IPS-11a (cell line): ENCODE measurements around the gene DHX9.
"Not testable (repeated sequence)": the region's sequence is repeated elsewhere in the genome, so short reads cannot be mapped to it uniquely, and the experiment has no call there.

ENCODE experiments used
- H3K4me3 ChIP-seq: one replicate; pipeline ENCODE4 v1.5.1; 2013; ENCODE audit warnings: low read depth, low read length, control low read depth

DHX9 gene

DNA sequence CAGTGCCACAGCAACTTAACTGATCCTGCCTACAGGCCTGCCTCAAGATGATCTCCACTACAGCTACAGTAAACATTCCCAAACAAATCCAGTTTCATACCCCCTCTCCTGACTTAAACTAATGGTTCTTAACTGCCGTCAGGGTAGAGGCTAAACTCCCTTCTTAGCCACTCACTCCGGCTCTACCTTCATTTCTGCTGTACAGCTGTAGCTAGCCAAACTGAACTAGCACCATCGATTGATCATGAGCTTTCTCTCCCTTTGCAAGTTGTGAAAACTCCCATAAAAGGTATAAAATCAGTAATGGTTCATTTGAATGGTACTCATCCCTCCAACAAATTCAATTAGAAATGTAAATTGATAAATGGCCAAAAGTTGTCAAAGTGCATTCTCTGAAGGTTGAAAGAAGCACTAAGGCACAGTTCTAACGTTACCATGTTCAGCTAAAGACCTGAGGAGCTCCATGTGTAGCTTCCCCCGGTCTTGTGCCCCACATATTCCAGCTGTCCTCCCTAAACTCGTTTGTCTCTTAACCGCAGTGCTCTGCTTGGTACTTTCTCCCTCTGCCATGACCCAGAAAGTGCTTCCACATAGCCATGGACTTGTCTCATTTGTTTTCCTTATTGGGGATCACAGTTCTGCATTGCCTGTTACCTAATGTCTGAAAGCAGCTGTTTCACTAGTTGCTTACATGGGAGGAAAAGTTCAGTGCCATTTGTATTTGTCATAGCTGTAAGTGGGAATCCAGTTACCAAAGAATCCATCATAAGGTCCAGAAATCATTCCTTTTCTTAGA is 49.8 kb downstream of the DHX9 start:
- H3K4me3 ChIP-seq, result no peak overlapping the region

DNA sequence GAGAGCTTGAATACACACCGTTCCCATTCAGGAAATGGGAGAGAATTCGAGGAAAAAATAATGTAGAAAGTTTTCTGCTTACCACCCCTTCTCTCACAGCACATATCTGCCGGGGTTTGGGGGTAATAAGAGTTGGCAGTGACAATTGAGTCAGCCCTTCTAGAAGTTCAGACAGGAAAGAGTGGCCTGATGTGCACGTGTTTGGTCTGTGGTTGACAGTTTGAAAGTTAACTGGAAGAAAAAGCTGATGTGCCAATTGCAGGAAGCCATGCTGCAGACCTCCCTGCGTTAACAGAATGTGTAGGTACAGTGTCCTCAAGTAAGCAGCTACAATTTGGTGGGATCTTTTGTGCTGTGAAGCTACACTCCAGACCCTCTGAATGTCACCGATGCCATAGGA is 50.9 kb downstream of the DHX9 start:
- no peak overlapping the region for H3K4me3 ChIP-seq

DNA sequence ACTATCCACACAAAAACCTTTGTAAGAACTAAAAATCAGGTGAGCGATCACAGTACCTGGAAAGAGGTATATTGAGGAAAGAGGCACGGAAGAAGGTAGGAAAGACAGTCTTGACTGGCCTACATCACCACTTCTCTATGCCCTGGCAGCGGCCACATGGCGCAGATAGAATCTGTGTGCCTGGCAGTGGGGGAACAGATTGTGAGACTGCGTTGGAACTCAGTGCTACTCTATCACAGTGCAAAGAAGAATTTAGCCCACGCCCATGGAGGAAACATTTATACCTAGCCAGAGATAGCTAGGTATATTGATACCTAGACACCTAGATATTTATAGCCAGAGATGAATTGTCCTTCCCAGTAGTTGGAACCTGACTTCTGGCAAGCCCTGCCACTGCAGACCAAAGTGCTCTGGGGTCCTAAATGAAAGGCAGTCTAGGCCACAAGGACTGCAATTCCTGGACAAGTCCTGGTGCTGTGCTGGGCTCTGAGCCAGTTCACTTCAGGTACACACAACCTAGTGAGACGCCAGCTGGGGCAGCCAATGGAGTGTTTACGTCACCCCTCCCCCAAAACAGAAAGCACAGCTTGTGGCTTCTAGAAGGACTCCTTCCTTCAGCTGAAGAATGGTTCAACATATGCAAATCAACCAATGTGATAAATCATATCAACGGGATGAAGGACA is 51.9 kb downstream of the DHX9 start:
- no peak overlapping the region for H3K4me3 ChIP-seq

DNA sequence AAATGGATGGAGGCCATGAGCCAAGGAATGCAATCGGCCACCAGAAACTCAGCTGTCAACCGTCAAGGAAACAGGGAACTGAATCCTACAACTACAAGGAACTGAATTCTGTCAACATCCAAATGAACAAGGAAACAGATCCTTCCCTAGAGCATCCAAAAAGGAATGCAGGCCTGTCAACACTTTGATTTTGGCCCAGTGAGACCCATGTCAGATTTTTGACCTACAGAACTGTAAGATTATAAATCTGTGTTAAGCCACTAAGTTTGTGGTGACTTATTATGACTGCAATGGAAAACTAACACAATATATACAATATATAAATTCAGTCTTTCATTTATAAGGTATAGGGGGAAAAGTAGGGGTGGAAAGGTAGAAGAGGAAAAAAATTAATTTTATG is 58.5 kb downstream of the DHX9 start:
- H3K4me3 ChIP-seq, result no peak overlapping the region

DNA sequence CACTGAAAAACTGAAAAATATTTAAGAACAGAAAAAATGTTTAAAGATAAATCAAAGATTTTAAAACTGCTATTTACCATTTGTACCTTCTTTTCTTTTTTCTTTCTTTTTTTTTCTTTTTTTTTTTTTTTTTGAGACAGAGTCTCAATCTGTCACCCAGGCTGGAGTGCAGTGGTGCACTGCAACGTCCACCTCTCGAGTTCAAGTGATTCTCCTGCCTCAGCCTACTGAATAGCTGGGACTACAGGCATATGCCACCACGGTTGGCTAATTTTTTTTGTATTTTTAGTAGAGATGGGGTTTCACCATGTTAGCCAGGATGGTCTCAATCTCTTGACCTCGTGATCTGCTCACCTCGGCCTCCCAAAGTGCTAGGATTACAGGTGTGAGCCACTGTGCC is 62.8 kb downstream of the DHX9 start:
- H3K4me3 ChIP-seq, result not testable (repeated sequence)

DNA sequence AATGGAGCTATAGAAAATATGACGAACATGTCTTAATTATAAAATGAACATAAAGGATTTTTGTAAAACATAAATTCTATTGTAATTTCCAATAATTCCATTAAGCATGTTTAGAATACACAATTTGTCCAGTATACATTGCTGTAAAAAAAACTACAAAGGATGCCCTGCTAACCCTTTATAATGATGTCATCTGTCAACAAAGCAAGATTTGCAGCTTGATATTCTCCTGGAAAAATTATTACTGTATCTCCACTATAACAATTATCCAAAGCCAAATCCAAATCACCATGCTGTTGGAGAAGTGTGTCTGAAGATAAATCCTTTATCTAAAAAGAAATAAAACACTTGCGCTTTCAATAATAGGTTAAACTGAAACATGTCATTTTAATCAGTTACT is 66.2 kb downstream of the DHX9 start:
- H3K4me3 ChIP-seq, result no peak overlapping the region

DNA sequence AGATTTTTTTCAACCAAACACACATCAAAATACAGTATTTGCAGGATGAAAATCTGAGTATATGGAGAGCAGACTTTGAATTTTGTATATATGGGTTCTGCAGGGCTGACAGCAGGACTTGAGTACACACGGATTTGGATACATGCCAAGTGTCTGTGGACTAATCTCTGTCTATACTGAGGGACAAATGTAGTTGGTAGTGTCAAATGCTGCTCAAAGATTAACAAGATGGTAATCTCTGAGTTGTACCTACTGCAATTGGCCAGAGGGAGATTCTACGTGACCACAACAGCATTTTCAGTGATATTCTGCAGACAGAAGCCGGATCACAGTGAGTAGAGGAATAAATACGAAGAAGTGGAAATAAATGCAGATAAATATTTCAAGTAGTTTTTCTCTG is 70.4 kb downstream of the DHX9 start:
- H3K4me3 ChIP-seq, result no peak overlapping the region

DNA sequence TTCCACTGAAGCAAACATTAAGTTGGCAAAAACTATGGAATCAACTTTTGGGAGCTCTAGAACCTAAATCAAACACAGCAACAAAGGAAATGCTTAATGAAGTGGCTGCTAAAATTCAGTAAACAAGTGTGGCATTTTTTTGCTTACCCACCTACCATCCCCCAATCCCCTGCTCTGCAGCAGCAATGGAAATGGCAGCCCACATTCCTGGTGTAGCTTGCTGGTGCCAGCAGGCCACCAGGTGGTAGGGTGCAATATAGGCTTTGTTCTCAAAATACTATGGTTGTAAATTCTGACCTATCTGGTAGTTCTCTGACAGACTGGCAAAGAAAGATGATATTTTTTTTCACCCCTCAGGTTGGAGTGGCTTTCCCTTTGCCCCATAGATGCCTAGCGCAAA is 71.0 kb downstream of the DHX9 start:
- no peak overlapping the region for H3K4me3 ChIP-seq

DNA sequence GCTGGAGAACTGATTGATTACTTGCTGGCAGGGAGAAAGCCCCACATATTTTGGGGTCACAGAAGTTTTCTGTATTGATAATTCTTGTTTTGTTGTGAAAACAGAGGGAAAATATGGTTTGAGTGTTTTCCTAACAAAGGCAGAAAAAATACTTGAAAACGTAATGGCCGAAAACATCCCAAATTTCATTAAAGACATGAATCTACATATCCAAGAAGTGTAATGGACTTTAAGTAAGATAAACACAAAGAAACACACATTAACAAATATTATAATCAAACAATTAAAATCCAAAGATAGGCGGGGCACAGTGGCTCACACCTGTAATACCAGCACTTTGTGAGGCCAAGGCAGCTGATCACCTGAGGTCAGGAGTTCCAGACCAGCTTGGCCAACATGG is 74.3 kb downstream of the DHX9 start:
- H3K4me3 ChIP-seq, result no peak overlapping the region

DNA sequence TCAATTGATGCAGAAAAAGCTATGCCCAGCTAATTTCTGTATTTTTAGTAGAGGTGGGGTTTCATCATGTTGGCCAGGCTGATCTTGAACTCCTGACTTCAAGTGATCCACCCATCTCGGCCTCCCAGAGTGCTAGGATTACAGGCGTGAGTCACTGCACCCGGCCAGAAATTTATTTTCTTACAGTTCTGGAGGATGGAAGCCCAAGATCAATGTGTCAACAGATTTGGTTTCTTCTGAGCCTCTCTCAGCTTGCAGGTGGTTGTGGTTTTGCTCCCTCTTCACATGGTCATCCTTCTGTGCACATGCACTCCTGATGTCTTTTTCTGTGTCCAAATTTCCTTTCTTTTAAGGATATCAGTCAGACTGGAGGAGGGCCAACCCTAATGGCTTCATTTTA is 78.2 kb downstream of the DHX9 start:
- no peak overlapping the region for H3K4me3 ChIP-seq

DNA sequence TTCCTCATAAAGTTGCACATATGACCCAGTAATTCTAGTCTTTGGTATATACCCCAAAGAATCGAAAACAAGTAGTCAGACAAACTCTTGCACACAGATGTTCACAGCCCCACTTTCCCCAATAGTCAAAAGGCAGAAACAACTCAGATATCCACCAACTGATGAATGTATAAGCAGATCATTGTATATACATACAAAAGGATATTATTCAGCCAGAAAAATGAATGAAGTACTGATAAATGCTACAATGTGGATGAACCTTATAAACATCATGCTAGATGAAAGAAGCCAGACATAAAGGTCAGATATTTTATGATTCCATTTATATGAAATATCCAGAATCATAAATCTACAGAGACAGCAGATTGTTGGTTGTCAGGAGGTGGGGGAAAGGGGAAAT is 86.5 kb downstream of the DHX9 start:
- no peak overlapping the region for H3K4me3 ChIP-seq

DNA sequence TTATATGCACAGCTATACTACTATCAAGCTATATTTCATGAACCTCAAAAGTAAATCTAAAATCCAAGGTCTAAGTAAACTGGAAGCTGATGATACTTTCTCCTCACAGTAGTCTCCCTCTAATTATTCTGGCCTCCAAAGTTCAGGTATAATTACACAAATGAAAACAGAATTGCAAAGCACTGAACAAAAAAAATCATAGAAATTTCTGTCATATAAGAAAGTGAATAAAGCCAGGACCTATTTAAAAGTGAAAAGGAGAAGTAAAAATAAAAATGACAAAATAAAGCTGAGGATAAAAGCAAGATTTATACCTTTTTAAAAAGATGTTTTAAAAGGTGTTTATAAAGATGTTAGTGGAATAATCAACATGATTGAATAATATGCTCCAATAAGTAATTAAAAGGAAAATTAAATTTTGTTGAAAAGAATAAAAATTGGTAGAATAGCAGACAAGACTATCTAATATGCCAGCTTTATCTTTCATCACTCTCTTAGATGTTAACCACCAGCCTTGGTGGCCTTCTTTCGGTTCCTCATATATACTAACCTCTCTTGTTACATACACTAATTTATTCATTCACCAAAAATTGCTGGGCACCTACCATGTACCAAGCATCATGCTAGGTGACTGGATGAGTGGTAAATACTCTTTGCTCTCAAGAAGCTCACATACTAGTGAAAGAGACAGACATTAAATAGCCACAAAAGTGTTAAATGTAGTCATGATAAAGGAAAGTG is 88.7 kb downstream of the DHX9 start:
- H3K4me3 ChIP-seq, result no peak overlapping the region

DNA sequence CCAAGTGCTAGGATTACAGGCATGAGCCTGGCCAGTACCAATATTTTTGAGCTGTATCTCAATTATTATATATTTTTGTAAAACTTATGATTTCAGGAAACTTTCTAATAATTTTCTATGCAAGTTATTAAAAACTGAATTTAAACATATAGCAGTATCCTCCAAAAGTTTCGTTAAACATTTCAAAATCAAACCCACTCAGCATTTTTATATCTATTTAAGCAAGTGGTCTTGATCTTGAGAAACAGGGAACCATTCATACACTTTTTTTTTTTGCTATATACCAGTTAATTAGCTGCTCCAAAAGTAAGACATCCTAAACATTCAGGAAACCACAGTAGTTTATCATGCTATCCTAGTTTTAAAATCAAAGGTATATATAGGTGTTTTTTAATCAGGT is 91.8 kb downstream of the DHX9 start:
- no peak overlapping the region for H3K4me3 ChIP-seq

DNA sequence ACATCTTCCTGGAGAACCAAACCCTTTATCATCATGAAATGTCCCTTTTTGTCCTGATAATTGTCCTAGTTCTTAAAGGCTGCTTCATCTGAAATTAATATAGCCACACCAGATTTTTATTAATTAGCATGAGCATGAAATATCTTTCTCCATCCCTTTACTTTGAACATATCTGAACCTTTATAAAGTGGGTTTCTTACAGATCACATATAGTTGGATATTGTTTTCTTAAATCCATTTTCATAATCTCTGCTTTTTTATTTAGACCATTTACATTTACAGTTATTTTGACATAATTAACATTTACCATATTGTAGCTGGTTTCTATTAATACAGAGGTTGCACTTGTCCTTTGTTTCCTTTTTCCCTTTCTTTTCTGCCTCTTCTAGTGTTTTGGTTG is 96.6 kb downstream of the DHX9 start:
- no peak overlapping the region for H3K4me3 ChIP-seq
